Activated T-cell treated with anti-CD3 and anti-CD28 coated beads for 24 hours (primary cell): ENCODE data around the gene PKHD1.
"Not testable (repeated sequence)": the region's sequence is repeated elsewhere in the genome, so short reads cannot be mapped to it uniquely, and the experiment has no call there.

Source experiments
- DNase-seq: peaks from one replicate; pipeline ENCODE4 v3.0.0-alpha.2; 2020; ENCODE audit warnings: low read depth

Gene PKHD1

DNA sequence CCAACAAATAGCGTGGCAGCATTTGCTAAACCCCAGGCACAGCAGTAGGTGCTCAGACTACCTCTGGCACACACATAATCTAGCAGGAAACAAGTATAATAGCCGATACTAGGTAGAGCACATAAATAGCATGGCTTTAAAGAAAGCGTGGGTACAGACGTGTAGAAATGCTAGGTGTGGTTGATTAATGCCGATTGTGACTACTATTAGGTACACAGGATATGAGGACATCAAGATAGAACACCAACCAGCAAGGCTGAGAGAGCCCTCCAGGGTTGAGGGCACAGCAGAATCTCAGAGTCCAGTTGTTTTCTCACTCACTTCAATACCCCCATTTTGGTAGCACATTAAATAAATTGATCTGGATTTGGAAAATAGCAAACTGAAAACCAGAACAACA lies 100.5 kb downstream of the PKHD1 start:
- no peak for DNase-seq

DNA sequence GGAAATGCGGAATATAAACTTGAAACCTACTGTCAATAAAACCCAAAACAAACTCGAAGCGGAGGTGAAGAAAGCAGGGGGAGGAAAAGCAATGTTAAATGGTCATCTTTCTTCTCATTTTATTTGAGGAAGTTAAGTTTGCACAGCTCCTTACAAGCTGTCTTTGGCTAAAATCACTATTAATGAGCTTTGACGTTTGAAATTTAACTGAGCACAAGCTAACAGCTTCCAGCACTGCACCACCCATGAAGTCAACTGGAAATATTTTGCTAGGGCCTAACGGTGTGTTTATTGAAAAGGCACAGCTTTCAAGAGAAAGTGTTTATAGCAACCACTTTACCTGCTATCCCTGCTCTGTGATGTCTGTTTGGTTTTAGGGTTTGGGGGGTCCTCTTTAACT lies 103.8 kb downstream of the PKHD1 start:
- DNase-seq, result no peak

DNA sequence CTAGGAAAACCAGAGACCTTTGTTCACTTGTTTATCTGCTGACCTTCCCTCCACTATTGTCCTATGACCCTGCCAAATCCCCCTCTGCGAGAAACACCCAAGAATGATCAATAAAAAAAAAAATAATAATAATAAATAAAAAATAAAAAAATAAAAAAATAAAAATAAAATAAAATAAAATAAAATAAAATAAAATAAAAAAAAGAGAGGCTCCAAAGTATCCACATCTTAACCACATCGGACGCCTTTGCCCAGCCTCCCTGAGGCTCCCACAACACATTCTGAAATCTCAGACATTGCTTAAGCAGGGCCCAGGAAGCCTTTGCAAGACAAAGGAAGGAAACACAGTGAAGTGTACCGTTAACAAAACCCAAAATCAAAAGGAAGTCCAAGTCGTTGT lies 104.7 kb downstream of the PKHD1 start:
- DNase-seq, result not testable (repeated sequence)

DNA sequence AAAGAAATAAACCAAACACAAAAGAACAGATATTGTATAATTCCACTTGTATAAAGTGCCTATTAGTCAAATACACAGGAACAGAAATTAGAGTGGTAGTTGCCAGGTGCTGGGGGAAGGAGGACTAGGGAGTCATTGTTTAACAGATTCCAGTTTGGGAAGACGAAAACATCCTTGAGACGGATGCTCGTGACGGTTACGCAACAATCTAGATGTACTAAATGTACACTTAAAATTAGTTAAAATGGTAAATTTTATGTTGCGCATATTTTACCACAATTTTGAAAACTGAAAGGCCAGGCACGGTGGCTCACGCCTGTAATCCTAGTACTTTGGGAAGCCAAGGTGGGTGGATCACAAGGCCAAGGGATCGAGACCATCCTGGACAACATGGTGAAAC lies 111.0 kb downstream of the PKHD1 start:
- no peak for DNase-seq

DNA sequence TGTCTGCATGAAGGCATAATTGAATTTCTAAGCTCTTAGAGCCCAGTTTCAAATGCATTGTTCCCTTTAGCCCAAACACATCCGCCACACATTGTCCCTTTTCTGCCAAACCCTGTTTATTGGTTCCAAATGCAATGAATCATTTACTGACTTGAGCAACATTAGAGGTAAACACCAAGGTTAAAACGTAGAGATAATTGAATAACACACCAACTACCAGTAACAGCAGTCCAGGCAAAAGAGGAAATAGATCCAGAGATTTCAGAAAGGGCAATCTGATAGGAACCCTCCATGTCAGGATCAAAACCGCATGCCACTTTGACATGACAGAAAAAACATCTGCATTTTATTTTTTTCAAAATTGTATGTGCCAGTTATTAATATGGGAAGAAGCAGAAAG lies 114.8 kb downstream of the PKHD1 start:
- DNase-seq, result no peak

DNA sequence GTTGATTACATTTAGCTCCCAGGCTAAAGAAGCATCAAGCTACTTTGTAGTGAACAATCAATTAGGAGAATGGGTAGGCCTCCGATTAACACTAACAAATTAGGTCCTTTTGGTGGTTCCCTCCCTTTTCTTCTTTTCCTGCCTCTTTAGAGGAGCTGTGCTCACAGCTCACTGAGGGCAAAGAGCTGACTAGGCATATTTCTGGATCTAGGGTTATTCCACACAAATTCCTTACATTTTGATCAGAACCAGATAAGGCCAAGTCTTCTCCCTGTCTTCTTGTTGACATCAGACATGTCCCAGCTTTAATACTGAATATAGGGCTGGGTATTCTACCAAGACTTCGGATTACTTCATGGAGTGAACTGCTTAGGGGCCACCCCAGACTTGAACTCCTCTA lies 119.1 kb downstream of the PKHD1 start:
- no peak for DNase-seq

DNA sequence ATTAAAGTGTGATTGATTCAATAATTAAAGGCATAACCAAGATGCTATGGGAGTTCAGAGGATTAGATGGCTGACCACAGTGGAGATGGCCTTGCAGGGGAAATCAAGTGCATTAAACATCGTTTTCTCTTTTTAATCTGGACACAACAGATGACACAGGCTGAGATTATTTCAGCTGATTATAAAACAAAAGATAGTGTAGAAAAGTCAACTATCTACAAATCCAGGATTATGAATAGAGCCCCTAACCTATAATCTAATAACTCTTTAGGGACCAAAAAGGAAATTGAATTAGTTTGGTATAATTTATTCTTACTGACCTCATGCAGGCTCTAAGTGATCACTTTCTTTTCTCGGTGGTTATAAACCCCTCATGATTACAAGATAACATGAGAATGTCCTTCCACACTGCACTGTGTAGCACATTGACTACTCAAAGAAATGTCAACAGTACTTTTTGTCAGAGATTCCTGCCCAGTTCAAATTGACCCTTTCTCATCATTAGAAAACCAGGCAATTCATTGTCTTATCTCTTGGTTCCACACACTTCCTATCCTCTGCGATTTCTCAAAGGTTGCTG lies 122.1 kb downstream of the PKHD1 start:
- no peak for DNase-seq

DNA sequence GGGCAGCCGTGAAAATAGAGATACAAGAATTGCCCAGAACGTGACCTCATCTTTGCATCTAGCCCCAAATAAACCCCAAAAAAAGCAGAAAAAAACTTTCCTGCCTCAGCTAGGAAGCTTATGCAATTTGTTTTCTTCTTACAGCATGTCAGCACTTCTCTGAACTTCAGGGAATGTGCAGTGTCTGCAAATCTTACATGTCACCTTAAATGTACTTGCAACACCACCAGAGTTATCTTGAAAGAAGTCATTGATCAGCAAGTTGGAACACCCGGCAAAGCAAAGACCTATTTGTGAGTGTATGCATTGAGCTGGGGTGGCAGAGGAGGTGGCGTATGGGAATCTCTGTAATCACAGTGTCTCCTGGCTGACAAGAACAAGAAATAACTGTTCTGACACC lies 123.4 kb downstream of the PKHD1 start:
- DNase-seq, result no peak

DNA sequence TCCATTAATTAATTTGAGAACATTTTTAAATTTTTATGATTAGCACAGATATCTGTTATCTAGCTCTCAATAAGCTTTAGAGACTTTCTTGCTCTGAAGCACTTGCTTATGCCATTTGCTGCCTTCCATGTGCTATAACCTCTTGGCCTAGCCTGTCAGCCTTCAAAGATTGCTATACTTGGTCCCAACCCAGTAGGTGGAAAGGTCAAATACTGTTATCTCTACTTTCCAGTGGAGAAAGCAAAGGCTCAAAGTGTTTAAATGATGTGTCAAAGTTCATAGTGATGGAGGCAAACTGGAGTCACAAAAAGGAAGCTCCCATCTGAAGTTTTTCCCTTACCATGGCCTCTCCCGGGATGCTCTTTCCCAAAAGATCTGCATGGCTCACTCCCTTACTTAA lies 125.1 kb downstream of the PKHD1 start:
- DNase-seq, result no peak

DNA sequence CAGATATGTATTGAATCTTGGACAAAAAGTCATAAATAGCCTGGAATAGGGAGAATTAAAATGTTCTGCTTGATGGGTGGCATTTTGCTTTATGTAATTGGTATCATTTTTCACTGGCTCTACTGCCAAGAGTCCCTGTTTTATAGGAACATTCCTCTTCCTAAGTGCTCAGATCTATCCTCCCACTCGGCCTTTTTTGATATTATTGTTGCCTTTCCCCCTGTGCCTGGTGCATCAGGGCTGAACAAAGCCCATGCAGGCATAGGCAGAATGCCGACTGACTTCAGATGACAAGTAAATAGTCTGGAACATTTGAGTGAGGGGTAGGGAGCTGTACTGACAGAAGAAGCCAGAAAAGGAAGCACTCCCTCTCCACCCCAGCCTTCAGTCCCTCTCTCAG lies 127.0 kb downstream of the PKHD1 start:
- no peak for DNase-seq

DNA sequence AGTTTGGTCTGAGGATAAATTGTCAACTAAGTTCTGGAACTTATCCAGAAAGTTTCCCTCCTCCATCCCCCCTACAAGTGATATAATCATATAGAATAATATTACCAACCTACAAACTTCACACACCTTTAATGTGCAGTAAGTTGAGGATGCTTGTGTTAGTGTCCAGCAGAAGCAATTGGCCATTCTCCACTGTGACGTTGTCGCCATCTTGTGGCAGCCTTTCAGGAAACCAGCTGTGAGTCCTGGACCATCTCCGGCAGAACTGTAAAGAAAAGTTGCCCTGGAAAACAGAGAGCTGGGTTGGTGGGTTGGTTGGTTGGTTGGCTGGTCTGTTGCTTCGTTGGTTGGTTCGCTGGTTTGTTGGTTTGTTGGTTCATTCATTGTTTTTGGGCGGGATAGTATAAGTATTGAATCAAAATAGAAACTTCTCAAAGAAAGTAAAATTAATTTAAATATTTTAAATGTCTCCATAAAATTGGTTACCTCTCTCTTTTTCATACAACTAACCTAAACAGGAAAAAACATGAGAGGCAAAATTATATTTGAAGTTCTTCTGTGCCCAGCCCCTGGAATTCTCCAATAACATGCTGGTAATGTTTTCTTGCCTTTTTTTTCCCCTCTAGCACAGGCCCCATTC lies 127.5 kb downstream of the PKHD1 start:
- no peak for DNase-seq

DNA sequence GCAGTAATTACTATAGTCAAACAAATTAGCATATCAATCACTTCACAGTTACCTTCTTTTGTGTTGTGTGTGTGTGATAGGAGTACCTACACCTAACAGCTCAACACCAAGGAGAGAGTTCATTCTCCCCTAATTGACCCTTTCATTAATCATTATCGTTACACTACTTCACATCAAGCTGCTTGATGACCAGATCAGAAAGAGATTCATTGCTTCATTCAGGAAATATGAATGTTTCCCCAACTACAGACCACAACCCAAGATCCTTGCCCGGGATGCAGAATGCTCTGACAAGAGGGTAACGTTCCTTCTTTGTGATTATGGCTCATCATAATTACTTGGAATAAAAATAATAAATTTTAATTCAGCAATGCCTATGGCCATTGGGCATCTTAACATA lies 132.7 kb downstream of the PKHD1 start:
- DNase-seq, result no peak

DNA sequence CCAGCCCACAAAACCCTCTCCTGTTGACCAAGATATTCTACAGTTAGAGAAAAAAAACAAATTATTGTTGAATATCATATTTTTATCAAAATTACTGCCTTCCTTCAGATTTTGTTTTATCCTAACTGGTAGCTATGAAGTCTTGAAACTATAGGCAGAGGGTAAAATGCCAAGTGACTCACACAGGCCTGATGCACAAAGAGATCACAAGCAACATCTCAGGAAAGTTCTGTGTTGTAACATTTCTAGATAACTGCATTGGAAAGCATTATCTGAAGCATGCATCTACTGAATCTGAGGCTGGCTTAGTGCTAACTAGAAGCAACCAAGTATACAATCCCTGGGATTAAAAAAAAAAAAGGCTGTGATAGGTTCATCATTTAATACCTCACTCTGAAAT lies 134.2 kb downstream of the PKHD1 start:
- DNase-seq, result no peak

DNA sequence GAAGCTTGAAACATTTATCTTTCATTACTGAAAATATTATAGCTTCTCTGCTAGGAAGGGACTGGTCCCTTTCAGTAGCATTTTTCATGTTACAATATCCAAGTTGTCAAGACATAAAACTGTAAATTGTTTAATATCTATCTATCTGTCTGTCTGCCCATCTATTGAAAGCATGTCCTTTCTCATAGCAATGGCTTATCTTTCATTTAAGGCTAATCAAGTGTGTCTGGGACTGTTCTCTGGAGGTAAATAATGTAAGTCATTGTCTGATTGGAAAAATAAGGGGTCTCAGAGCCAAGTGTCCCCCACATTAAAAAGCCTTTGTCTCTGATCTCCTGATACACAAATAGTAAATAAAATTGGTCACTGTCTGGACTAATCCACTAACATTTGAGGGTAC lies 135.5 kb downstream of the PKHD1 start:
- DNase-seq, result no peak

DNA sequence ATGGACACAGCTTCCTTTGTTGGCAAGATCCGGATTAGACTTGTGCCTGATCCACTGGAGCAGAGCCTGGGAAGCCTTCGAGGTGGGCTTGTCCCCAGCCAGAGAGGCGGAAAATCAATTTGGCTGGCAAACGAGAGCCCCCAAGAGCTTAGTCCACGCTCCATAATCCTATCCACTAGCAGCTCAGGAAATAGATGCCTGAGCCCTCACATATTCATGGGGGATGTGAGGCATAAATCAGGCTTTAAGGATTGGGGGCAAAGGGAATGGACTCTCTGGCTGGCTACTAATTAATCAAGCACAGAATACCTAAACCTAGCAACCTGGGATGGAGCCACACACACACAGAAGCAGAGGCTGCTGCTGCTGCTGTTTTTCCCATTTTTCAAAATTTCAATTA lies 137.9 kb downstream of the PKHD1 start:
- no peak for DNase-seq

DNA sequence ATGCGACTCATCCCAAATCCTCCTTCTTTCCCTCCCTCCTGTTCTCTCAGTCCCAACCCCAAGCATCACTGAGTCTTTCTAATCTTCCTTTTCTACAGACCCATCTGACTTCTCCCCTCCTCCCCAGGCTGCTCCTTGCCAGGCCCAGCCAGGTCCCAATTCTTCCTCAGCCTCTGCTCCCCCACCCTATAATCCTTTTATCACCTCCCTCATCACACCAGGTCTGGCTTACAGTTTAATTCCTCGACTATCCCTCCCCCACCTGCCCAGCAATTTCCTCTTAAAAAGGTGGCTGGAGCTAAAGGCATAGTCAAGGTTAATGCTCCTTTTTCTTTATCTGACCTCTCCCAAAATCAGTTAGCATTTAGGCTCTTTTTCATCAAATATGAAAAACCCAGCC lies 147.7 kb downstream of the PKHD1 start:
- not testable (repeated sequence) for DNase-seq

DNA sequence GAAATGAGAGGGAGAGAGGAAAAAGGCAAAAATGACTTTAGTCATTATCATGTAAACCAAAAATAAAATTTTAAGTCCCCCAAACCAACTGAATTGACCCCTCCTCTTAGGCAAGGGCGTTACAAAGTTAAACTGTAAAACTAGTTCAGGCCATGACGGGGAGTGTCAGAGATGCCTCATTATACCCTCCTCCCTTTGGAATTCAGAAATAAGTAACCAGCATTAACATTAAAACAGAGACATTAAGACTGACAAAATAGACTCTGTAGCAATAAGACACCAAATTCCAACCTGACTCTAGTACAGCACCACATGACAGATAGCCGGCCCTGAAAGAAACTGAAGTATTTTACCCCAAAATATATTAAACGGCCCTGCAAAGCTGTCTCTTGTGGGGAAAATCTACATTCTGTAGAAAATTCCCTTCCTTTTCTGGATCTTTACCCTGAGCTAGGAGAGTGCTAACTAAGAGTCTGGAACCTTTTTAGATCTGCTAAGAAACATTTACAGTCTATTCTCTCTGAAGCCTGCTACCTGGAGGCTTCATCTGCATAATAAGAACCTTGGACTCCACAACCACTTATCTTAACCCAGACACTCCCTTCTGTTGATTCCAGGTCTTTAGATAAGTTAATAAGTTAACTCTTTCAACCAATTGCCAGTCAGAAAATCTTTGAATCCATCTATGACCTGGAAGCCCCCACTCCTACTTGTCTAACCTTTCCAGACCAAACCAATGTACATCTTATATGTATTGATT lies 150.7 kb downstream of the PKHD1 start:
- no peak for DNase-seq

DNA sequence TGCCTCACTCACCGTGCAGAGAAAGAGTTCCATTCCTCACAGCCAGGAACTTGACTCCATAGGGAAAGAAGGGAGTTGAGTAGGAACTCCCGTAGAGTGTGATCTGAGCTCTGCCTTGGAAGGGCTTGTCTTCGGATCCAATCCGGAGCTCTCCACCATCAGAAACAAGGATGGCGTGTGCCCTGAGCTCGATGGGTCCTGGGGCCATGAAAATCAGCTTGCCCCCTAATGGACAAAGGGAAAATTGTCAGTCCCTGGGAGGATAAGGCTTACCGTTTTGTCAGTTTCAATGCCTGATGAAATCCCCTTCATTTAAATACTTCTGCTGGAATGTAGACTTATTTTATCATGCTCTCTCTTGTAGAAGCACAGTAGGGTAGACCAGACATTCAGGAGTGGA lies 153.3 kb downstream of the PKHD1 start:
- DNase-seq, result no peak

DNA sequence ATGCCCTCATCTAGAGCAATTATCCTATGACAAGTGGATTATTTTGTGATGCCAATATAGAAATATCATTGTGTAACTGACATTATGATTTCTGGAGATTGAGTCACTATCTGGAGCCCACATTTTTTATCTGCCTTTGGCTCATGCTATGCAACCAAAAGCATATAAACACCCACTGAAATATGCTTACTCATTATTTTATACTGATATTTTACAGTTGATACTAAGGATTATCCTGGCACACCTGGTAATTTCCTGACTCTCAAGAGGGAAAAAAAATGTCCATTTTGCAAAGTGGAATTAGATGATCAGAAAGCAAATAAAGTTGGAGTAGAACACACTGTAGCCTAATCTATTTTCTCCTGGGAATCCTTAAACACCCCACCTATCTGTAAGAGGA lies 154.5 kb downstream of the PKHD1 start:
- no peak for DNase-seq

DNA sequence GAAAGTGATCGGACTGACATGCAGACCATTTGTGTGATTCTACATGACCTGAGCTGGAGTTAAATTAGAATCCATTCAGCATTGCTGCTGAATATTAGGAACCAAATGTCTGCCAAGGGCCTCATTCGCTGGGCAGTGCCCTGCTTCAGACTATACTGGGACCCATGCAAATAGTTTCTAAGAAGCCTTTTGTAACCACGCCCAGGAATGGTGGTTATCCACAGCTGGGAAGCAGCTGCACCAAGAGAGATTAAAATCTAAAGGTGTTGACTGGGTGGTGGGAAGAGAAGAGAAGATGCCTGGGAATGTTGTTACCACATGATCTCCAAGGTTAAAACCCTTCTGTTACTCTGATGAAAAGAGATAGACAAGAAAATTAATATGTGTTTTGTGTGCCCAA lies 156.8 kb downstream of the PKHD1 start:
- no peak for DNase-seq

DNA sequence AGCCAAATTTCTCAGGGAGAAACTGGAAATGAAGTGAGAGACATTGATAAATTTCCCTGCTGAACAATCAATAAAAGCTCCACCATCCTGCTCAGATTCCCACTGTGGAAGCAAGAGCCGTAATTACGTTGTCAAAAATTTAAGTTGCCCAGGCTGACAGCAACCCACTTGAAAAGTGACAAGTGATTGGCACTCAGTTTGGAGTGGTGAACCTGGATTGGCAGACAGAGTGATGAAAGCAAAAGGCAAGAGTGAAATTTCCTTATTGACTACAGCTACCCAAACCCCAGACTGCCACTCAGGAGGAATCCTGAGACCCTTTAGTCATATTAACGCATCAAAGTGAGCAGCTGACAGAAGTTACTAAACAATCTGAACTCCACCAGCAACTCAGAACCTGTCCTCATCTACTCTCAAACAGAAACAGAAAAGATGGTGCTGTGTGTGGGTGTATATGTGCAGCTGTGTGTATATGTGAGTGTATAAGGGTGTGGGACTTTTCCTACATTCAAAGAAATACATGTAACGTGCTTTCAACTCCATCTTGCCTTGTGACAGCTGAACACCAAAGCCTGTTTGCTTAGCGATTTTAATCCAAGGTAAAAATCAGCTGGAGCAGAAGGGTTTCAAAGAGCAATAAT lies 157.4 kb downstream of the PKHD1 start:
- DNase-seq, result no peak

DNA sequence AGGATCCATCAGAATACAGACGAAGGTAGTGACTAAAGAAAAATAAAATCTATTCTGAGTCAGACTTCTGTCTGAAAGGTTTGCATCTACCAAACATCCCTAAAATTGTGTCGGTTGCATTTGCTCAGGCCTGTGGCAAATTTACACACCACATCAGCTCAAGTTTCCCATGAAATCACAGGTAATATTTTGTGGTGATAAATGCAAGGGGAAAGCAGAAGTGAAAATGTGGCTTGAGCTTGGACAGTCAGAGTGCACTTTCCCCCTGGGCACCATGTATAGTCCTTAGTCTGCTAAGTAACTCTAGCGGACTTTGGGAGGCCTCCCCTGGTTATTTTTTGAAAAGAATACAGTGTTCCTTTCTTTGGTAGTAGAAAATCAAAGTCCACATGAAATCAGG lies 159.1 kb downstream of the PKHD1 start:
- DNase-seq, result no peak

DNA sequence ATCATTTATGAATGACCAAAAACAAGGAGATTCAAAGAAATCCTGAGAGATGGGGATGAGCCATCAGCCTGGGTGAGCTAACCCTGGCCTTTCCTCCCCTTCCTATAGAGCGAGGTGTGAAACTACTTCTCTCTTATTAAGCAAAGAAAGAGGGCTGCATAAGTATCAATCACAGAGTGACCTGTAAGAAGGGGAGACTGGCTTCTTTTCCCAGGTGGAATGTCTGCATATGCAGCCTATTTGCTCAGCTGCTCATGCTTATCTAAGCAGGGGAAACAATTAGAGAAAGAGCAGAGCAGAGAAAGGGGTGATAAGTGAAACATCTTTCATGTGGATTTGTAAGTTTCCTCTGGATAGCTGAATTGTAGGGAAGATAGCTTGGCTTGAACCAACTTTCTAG lies 160.0 kb downstream of the PKHD1 start:
- DNase-seq, result no peak
